Measurements from ENCODE around the gene SECTM1.
A peak's percentile ranks its signal among the peaks of the same experiment; 100 is the strongest.

GRCh38 chr17:82374626-82375331 lies 41.2 kb upstream of the SECTM1 start:
- TF ChIP-seq, protein P1, sequence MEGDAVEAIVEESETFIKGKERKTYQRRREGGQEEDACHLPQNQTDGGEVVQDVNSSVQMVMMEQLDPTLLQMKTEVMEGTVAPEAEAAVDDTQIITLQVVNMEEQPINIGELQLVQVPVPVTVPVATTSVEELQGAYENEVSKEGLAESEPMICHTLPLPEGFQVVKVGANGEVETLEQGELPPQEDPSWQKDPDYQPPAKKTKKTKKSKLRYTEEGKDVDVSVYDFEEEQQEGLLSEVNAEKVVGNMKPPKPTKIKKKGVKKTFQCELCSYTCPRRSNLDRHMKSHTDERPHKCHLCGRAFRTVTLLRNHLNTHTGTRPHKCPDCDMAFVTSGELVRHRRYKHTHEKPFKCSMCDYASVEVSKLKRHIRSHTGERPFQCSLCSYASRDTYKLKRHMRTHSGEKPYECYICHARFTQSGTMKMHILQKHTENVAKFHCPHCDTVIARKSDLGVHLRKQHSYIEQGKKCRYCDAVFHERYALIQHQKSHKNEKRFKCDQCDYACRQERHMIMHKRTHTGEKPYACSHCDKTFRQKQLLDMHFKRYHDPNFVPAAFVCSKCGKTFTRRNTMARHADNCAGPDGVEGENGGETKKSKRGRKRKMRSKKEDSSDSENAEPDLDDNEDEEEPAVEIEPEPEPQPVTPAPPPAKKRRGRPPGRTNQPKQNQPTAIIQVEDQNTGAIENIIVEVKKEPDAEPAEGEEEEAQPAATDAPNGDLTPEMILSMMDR (IDR thresholded peaks at IDR 0.05; ENCODE audit: insufficient read depth, low read depth, low read length) = no peak
- TF ChIP-seq EZH2 (IDR thresholded peaks at IDR 0.05; ENCODE audit: insufficient read depth, low read length) = peak; percentile 62
